Vagina (tissue), 2 donors: ENCODE data around the gene GYG2.

ENCODE experiments used
- CTCF ChIP-seq, 3 experiments: fragments of 450-650 bp in 2 of 3; fragments of 200-600 bp in 1 of 3; sonication (generic) in 1 of 3; IDR thresholded peaks; one replicate each; pipeline ENCODE4 v1.5.1; 2017 to 2019; ENCODE audit warnings: antibody characterized with exemption in 3 of 3, mild to moderate bottlenecking in 2 of 3, moderate library complexity in 2 of 3
- POLR2A ChIP-seq, 2 donors: fragments of 450-650 bp; IDR thresholded peaks; one replicate each; pipeline ENCODE4 v1.6.1; 2017; ENCODE audit warnings: antibody characterized with exemption in 2 of 2, mild to moderate bottlenecking in 2 of 2, moderate library complexity in 2 of 2
- POLR2AphosphoS5 ChIP-seq, 2 donors: sonication (generic); formaldehyde crosslinking; IDR thresholded peaks; one replicate each; pipeline ENCODE4 v1.9.0; 2017; ENCODE audit warnings: antibody characterized with exemption in 2 of 2, mild to moderate bottlenecking in 2 of 2, low read depth in 1 of 2; ENCODE audit not compliant: insufficient read depth in 1 of 2

GRCh38 chrX:2840961-2841360, 12.2 kb downstream of the GYG2 start:
- TF ChIP-seq CTCF (IDR thresholded peaks at IDR 0.05), result no peak
- TF ChIP-seq POLR2AphosphoS5 (IDR thresholded peaks at IDR 0.05; ENCODE audit: insufficient read depth in 1 of 2, low read depth in 1 of 2), result no peak
- no peak for TF ChIP-seq POLR2A (IDR thresholded peaks at IDR 0.05)
